Measurements from ENCODE around the gene PLXND1.

DNA sequence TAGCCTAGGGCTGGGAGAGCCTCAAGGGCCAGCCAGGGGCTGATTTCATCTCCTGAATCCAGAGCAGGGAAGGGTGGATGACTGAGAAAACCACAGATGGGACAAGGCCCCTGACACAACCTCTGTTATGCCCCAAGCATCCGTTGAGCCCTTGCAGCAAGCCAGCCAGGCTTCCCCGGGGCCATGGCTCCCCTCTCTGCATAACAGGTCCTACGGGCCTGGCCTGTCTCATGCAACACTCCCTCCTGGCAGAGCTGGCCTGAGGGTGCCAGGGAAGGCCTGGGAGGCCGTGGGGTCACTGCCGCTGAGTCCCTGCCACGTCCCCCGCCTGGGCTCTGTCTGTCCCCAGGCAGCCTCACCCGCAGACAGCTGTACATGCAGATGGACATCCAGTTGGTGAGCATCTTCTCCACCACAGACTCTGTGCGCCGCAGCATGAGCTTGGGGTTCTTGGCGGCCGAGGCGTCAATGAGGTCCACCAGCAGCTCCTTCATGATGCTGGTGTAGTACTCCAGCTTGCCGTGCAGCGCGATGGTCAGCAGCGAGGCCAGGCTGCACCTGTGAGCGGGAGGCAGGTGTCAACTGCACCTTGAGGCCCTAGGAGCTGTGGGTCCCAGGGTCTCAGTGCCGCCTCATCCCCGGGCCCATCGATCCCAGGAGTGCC lies 41.4 kb downstream of the PLXND1 start:
- TF ChIP-seq, protein P1, sequence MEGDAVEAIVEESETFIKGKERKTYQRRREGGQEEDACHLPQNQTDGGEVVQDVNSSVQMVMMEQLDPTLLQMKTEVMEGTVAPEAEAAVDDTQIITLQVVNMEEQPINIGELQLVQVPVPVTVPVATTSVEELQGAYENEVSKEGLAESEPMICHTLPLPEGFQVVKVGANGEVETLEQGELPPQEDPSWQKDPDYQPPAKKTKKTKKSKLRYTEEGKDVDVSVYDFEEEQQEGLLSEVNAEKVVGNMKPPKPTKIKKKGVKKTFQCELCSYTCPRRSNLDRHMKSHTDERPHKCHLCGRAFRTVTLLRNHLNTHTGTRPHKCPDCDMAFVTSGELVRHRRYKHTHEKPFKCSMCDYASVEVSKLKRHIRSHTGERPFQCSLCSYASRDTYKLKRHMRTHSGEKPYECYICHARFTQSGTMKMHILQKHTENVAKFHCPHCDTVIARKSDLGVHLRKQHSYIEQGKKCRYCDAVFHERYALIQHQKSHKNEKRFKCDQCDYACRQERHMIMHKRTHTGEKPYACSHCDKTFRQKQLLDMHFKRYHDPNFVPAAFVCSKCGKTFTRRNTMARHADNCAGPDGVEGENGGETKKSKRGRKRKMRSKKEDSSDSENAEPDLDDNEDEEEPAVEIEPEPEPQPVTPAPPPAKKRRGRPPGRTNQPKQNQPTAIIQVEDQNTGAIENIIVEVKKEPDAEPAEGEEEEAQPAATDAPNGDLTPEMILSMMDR (IDR thresholded peaks at IDR 0.05; ENCODE audit: insufficient read depth, low read length) = no peak
- TF ChIP-seq REST (IDR thresholded peaks at IDR 0.05; ENCODE audit: insufficient replicate concordance, low read depth) (no peak), POLR2AphosphoS5 (IDR thresholded peaks at IDR 0.05; ENCODE audit: low read depth) (no peak; the same call in 1 of the 2 replicates), SPI1 (IDR thresholded peaks at IDR 0.05; ENCODE audit: borderline replicate concordance, low read depth) (no peak), GABPA (IDR thresholded peaks at IDR 0.05; ENCODE audit: low read depth) (no peak)
